SK-N-MC (cell line): ENCODE measurements around the gene COMMD6.
A peak's percentile ranks its signal among the peaks of the same experiment; 100 is the strongest.

ENCODE experiments used
- DNase-seq: peaks from one replicate; pipeline ENCODE4 v3.0.0-alpha.2; 2011; ENCODE audit warnings: low read depth, low spot score
- H3K27ac ChIP-seq: fragments of 200-600 bp; sonication (generic); 2 replicates; pipeline ENCODE4 v1.5.1; 2016; ENCODE audit warnings: mixed run types
- H3K36me3 ChIP-seq: fragments of 200-600 bp; sonication (generic); 2 replicates; pipeline ENCODE4 v1.6.1; 2017; ENCODE audit warnings: antibody characterized with exemption, low read length, mixed read lengths; ENCODE audit not compliant: insufficient read depth
- H3K4me3 ChIP-seq: fragments of 200-600 bp; sonication (generic); 2 replicates; pipeline ENCODE4 v1.5.1; 2016
- H3K9ac ChIP-seq: fragments of 200-600 bp; sonication (generic); 2 replicates; pipeline ENCODE4 v1.8.0; 2017; ENCODE audit warnings: mixed run types, mixed read lengths; ENCODE audit not compliant: insufficient read length
- H3K9me3 ChIP-seq: fragments of 200-600 bp; sonication (generic); 2 replicates; pipeline ENCODE4 v1.6.1; 2017; ENCODE audit warnings: low read depth, mild to moderate bottlenecking, antibody characterized with exemption, low read length, moderate library complexity, mixed read lengths
- EZH2 ChIP-seq: fragments of 200-600 bp; sonication (generic); IDR thresholded peaks from one replicate; pipeline ENCODE4 v1.6.1; 2017; ENCODE audit warnings: antibody characterized with exemption
- FOXP2 ChIP-seq: optimal IDR thresholded peaks from 2 replicates; pipeline ENCODE3; 2011; ENCODE audit warnings: mild to moderate bottlenecking, moderate library complexity; ENCODE audit not compliant: insufficient read depth; ENCODE audit errors: extremely low read length, control extremely low read depth
- POLR2AphosphoS5 ChIP-seq: IDR thresholded peaks from 2 replicates; pipeline ENCODE4 v1.6.1; 2012; ENCODE audit warnings: mild to moderate bottlenecking, low read depth, low read length, borderline replicate concordance

Gene COMMD6

DNA sequence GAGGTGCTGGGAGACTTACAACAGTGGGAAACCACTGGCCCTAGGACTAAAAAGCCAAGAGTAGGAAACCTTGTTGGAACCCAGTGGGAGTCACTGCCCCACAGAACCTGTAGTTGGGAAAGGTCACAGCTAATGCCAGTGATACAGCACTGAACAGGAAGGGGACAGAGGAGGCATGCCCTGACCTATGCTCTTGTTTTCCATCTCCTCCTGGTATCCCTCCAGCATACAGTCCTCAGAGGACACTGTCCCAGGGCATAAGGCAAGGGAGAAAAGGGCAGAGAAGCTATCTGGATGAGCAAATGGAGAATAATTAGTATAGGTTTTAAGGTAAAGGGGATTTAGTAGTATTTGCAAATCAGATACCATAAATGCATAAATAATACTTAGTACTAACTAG lies 44.5 kb downstream of the COMMD6 start:
- no peaks in the 10 kb centered on the region for H3K36me3 ChIP-seq
- TF ChIP-seq EZH2 (no peak), FOXP2 (no peak), POLR2AphosphoS5 (no peak)
- no peaks in the 10 kb centered on the region for H3K9me3 ChIP-seq
- no peak overlapping the region for H3K9ac ChIP-seq
- DNase-seq = no peak
- no peak overlapping the region for H3K27ac ChIP-seq
- no peak overlapping the region for H3K4me3 ChIP-seq

DNA sequence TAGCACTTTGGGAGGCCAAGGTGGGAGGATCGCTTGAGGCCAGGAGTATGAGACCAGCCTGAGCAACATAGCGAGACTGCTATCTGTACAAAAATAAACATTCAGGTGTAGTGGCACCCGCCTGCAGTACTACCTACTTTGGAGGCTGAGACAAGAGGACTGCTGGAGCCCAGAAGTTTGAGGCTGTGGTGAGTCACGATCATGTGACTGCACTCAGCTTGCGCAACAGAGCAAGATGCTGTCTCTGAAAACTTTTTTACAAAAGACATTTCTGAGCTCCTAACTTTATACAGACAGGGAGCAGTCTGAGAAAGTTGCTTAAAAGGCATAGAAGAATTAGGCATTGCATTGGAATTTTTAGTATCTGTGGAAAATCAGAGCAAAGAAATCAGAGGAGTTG lies 45.3 kb downstream of the COMMD6 start:
- no peak overlapping the region for H3K9ac ChIP-seq
- DNase-seq = no peak
- no peak overlapping the region for H3K4me3 ChIP-seq
- no peaks in the 10 kb centered on the region for H3K36me3 ChIP-seq
- TF ChIP-seq EZH2 = no peak
- TF ChIP-seq FOXP2 = no peak
- no peak for TF ChIP-seq POLR2AphosphoS5
- no peaks in the 10 kb centered on the region for H3K9me3 ChIP-seq
- H3K27ac ChIP-seq = no peak overlapping the region

GRCh38 chr13:75491376-75491775 lies 46.3 kb downstream of the COMMD6 start:
- H3K27ac ChIP-seq = no peak overlapping the region
- no peaks in the 10 kb centered on the region for H3K36me3 ChIP-seq
- no peak overlapping the region for H3K9ac ChIP-seq
- no peaks in the 10 kb centered on the region for H3K9me3 ChIP-seq
- H3K4me3 ChIP-seq = no peak overlapping the region
- DNase-seq = no peak
- TF ChIP-seq FOXP2 (no peak), EZH2 (no peak), POLR2AphosphoS5 (no peak)

GRCh38 chr13:75489502-75490263 lies 48.0 kb downstream of the COMMD6 start:
- no peak overlapping the region for H3K9ac ChIP-seq
- no peak overlapping the region for H3K4me3 ChIP-seq
- H3K36me3 ChIP-seq = no peaks in the 10 kb centered on the region
- no peak for DNase-seq
- no peaks in the 10 kb centered on the region for H3K9me3 ChIP-seq
- H3K27ac ChIP-seq = no peak overlapping the region
- TF ChIP-seq POLR2AphosphoS5 (no peak), EZH2 (no peak), FOXP2 (peak; percentile 85)

DNA sequence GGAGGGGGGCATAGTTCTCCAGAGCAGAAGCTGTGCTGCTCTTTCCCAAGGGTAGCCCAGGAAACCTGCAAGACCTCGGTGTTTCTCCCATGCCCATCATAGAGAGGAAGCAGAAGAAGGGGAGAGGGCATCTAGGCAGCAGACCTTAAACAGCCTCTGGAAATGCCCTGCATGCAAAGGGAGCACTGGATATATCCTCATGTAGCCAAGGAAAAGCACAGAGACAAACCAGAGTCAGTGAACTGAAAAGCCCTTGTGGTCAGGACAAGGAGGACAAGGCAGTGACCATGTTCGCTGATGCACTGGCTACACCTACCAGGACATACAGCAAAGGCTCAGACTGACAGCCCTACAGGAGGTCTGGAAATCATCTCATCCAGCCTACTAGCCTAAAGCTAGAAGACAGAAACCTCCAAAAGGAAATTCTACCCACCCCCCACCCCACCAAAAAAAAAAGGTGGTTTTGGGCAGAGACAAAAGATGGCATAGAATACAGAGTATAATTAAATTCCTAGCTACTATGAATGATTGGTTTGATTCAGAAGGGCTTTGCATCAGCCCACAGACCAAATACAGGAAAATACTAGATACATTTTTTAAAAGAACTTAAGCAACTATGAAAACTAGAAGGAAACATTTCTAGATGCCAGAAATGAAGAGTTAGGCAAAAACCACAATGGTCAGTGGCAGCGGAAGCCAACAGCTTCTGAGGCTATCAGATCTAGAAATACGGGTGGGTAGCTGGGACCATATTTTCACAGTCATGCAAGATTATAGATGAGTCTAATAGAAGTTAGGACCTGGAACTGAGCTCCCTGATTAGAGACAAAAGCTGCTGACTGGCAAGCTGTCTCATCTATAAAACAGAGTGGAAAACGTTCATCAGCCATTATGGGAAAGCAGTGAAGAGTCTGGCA lies 51.2 kb downstream of the COMMD6 start:
- H3K4me3 ChIP-seq = no peak overlapping the region
- TF ChIP-seq EZH2 (no peak), POLR2AphosphoS5 (no peak), FOXP2 (no peak)
- DNase-seq = no peak
- H3K9me3 ChIP-seq = no peaks in the 10 kb centered on the region
- no peaks in the 10 kb centered on the region for H3K36me3 ChIP-seq
- H3K9ac ChIP-seq = no peak overlapping the region
- no peak overlapping the region for H3K27ac ChIP-seq

DNA sequence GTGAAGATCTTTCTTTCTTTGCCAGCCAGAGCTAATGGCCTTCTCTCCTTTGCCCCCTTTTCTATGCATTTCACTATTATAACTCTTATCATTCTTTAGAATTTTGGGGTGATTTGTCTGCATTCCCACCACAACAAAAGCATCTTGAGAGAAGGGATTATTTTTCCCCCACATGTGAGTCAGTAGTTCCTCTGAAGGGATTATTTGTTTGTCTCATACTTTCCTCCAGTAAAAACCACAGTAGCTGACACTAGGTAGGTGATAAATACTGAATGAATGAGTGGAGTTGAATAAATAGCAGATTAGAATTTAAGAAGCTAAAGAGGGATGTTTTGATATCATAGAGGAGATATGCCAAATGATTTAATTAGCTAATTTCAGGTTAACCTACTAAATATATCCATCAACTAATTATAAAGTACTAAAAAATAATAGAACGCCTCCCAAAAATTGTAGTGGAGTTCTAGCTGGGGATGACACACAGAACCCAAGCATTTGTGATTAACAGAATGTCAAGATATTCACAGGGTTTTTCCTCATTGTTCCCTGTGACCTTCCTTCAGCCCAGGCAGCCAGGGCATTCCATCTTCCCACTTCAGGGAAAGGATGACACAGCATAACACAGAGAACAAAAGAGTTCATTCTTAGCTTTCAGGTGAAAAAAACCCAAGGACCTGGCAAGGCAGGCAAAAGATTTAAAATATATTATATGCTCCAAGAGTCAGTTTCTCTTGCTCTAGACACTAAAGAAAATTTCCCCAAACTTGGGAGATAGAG lies 52.2 kb downstream of the COMMD6 start:
- Histone ChIP-seq H3K27ac (no peak overlapping the region), H3K9me3 (no peaks in the 10 kb centered on the region), H3K4me3 (no peak overlapping the region), H3K9ac (no peak overlapping the region), H3K36me3 (no peaks in the 10 kb centered on the region)
- DNase-seq = no peak
- TF ChIP-seq POLR2AphosphoS5 (no peak), EZH2 (no peak), FOXP2 (no peak)

DNA sequence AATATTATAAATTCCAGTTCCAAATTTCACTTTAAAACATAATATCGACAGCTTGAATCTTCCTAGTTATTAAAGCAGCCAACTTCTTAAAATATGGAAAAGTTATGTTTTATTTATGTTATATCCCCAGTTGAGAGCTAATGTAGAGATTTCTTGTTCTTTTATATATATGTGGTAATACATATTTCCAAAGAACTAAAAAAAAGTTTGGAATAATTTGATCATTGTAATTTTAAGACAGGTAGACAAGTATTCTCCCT lies 54.9 kb downstream of the COMMD6 start:
- no peaks in the 10 kb centered on the region for H3K9me3 ChIP-seq
- no peak for DNase-seq
- peak overlapping the region; percentile 99 for H3K4me3 ChIP-seq
- H3K36me3 ChIP-seq = no peaks in the 10 kb centered on the region
- TF ChIP-seq EZH2 (no peak), FOXP2 (no peak), POLR2AphosphoS5 (no peak)
- H3K27ac ChIP-seq = 0 out of 2 replicates have a peak overlapping the region, but pooled peaks have one; percentile 49
- H3K9ac ChIP-seq = peak overlapping the region; percentile 75
